Measurements from ENCODE around the gene THAP5.

- TF ChIP-seq CTCF (IDR thresholded peaks at IDR 0.05; ENCODE audit: low read length) (peak; percentile 83), EZH2 (IDR thresholded peaks at IDR 0.05; ENCODE audit: borderline replicate concordance, low read length) (no peak)
These were observed 43.8 kb upstream of the THAP5 start for GRCh38 chr7:108613147-108613948.
